Upper lobe of left lung (tissue), 4 donors: ENCODE measurements around the gene ZNF496.
"Not testable (repeated sequence)": the region's sequence is repeated elsewhere in the genome, so short reads cannot be mapped to it uniquely, and the experiment has no call there.

ENCODE experiments used
- CTCF ChIP-seq, 6 experiments: fragments of 450-650 bp in 4 of 6; fragments of 200-600 bp in 2 of 6; sonication (generic) in 2 of 6; IDR thresholded peaks; one replicate each; pipeline ENCODE4 v1.5.1; 2016 to 2019; ENCODE audit warnings: antibody characterized with exemption in 6 of 6
- EP300 ChIP-seq, 4 donors: sonication (generic); formaldehyde crosslinking; IDR thresholded peaks; one replicate each; pipeline ENCODE4 v1.5.1; 2017; ENCODE audit warnings: antibody characterized with exemption in 4 of 4, control low read depth in 2 of 4
- POLR2A ChIP-seq, 4 donors: fragments of 450-650 bp; IDR thresholded peaks; one replicate each; pipeline ENCODE4 v1.5.1; 2016 to 2017; ENCODE audit warnings: antibody characterized with exemption in 4 of 4, mild to moderate bottlenecking in 2 of 4

- TF ChIP-seq CTCF, EP300, POLR2A (IDR thresholded peaks at IDR 0.05): not testable (repeated sequence)
Observed at GRCh38 chr1:247355160-247355559, 23.5 kb upstream of the ZNF496 start.
